ENCODE results near the gene EIF3I. TPM values are rescaled to one million over a fixed set of nuclear protein-coding genes. Genes with fewer than 3 reads are reported as not detected.

The EIF3I gene
- total RNA-seq, 6 experiments from 2014 or later: 279 to 313 (median 285) TPM

DNA sequence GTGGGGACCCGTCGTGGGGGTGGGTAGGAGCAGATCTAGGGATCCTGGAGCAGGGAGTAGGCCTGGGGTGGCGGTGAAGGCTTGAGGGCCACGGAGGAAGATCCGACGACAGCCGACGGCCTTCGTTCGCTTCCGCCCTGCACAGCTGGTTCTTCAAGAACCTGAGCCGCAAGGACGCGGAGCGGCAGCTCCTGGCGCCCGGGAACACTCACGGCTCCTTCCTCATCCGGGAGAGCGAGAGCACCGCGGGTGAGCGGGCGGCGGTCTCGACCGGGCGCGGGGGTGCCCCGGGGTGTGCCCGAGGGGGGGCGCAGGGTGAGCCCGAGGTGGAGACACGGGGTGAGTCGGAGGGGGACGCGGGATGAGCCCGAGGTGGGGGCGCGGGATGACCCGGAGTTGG is 53.2 kb downstream of the EIF3I start:
- Mint-ChIP-seq H3K27ac (no peak overlapping the region), H3K4me1 (ENCODE audit: low read depth) (0 out of 2 replicates have a peak, but pooled peaks cover 5% of the 10 kb centered on the region), H3K9me3 (no peaks in the 10 kb centered on the region), H3K4me3 (no peak overlapping the region), H3K27me3 (ENCODE audit: insufficient read depth) (peaks cover 32% of the 10 kb centered on the region), H3K36me3 (ENCODE audit: low read depth) (no peaks in the 10 kb centered on the region)
- no peak for TF ChIP-seq CTCF (IDR thresholded peaks at IDR 0.05)
- DNase-seq: no peak

- Mint-ChIP-seq H3K27me3 (ENCODE audit: insufficient read depth) (peaks cover 34% of the 10 kb centered on the region), H3K27ac (no peak overlapping the region), H3K36me3 (ENCODE audit: low read depth) (no peaks in the 10 kb centered on the region), H3K4me1 (ENCODE audit: low read depth) (0 out of 2 replicates have a peak, but pooled peaks cover 5% of the 10 kb centered on the region), H3K4me3 (no peak overlapping the region), H3K9me3 (no peaks in the 10 kb centered on the region)
- no peak for DNase-seq
- TF ChIP-seq CTCF (IDR thresholded peaks at IDR 0.05): no peak
Observed at GRCh38 chr1:32276032-32276782, 54.0 kb downstream of the EIF3I start.

Other genes with a start within 250 kb of the EIF3I start
- 100 to 1,000 TPM; 119 to 160 (median 148) TPM for gene KHDRBS1, start 208.5 kb upstream of the EIF3I start, total RNA-seq (2021; fragmentation: NEBNext Ultra II Directional; extraction: Animal tissue kit (Norgen Biotek cat#: 25700))
- 10 to 100 TPM; 17.6 to 23.2 (median 20.8) TPM for gene TMEM39B, start 149.5 kb upstream of the EIF3I start, total RNA-seq (2021; fragmentation: NEBNext Ultra II Directional; extraction: Animal tissue kit (Norgen Biotek cat#: 25700))
- gene KPNA6, start 114.4 kb upstream of the EIF3I start, total RNA-seq (2021; fragmentation: NEBNext Ultra II Directional; extraction: Animal tissue kit (Norgen Biotek cat#: 25700)): 100 to 1,000 TPM; 116 to 132 (median 122) TPM
- gene TXLNA, start 42.7 kb upstream of the EIF3I start, total RNA-seq (2021; fragmentation: NEBNext Ultra II Directional; extraction: Animal tissue kit (Norgen Biotek cat#: 25700)): 10 to 100 TPM; 89.4 to 95.2 (median 93.0) TPM
- gene CCDC28B, start 21.8 kb upstream of the EIF3I start, total RNA-seq (2021; fragmentation: NEBNext Ultra II Directional; extraction: Animal tissue kit (Norgen Biotek cat#: 25700)): 10 to 100 TPM; 12.5 to 15.7 (median 15.3) TPM
- 1 to 10 TPM in 5 of 6 experiments, under 1 TPM in 1; 0.81 to 2.4 (median 2.2) TPM for gene IQCC, start 16.7 kb upstream of the EIF3I start, total RNA-seq (2021; fragmentation: NEBNext Ultra II Directional; extraction: Animal tissue kit (Norgen Biotek cat#: 25700))
- gene DCDC2B, start 13.3 kb upstream of the EIF3I start, total RNA-seq (2021; fragmentation: NEBNext Ultra II Directional; extraction: Animal tissue kit (Norgen Biotek cat#: 25700)): not detected
- gene TMEM234, start 54 bp upstream of the EIF3I start, total RNA-seq (2021; fragmentation: NEBNext Ultra II Directional; extraction: Animal tissue kit (Norgen Biotek cat#: 25700)): 10 to 100 TPM; 18.5 to 23.7 (median 20.3) TPM
- 1 to 10 TPM; 1.1 to 2.1 (median 1.5) TPM for gene FAM167B, start 24.8 kb downstream of the EIF3I start, total RNA-seq (2021; fragmentation: NEBNext Ultra II Directional; extraction: Animal tissue kit (Norgen Biotek cat#: 25700))
- gene LCK, start 28.9 kb downstream of the EIF3I start, total RNA-seq (2021; fragmentation: NEBNext Ultra II Directional; extraction: Animal tissue kit (Norgen Biotek cat#: 25700)): not detected
- 10 to 100 TPM; 78.5 to 94.9 (median 92.2) TPM for gene HDAC1, start 69.7 kb downstream of the EIF3I start, total RNA-seq (2021; fragmentation: NEBNext Ultra II Directional; extraction: Animal tissue kit (Norgen Biotek cat#: 25700))
- 10 to 100 TPM in 4 of 6 experiments, 1 to 10 TPM in 2; 7.8 to 12.8 (median 11.4) TPM for gene MARCKSL1, start 113.8 kb downstream of the EIF3I start, total RNA-seq (2021; fragmentation: NEBNext Ultra II Directional; extraction: Animal tissue kit (Norgen Biotek cat#: 25700))
- gene FAM229A, start 140.1 kb downstream of the EIF3I start, total RNA-seq (2021; fragmentation: NEBNext Ultra II Directional; extraction: Animal tissue kit (Norgen Biotek cat#: 25700)): 1 to 10 TPM; 1.1 to 3.0 (median 1.7) TPM
- 1 to 10 TPM in 1 of 6 experiments, under 1 TPM in 5; 0.38 to 1.2 (median 0.72) TPM for gene TSSK3, start 140.1 kb downstream of the EIF3I start, total RNA-seq (2021; fragmentation: NEBNext Ultra II Directional; extraction: Animal tissue kit (Norgen Biotek cat#: 25700))
- 10 to 100 TPM; 52.9 to 65.5 (median 60.1) TPM for gene BSDC1, start 172.0 kb downstream of the EIF3I start, total RNA-seq (2021; fragmentation: NEBNext Ultra II Directional; extraction: Animal tissue kit (Norgen Biotek cat#: 25700))
- gene ZBTB8B, start 242.7 kb downstream of the EIF3I start, total RNA-seq (2021; fragmentation: NEBNext Ultra II Directional; extraction: Animal tissue kit (Norgen Biotek cat#: 25700)): not detected